K562 (cell line): ENCODE measurements around the gene ARID4B. TPM values are rescaled to one million over a fixed set of nuclear protein-coding genes. Genes with fewer than 3 reads are reported as not detected.

Source experiments
- ATAC-seq: fragments of 200-7000 bp; cut with Tn5 transposase; 3 replicates; pipeline ENCODE4 v1.9.1; 2020; ENCODE audit warnings: moderate library complexity
- BruUV-seq: library from RNA; stranded (reverse); fragments of 400-500 nt; replicated peaks from 2 replicates; lab custom pipeline; 2021; lab: Mats Ljungman, UMichigan
- CTCF ChIA-PET: fragments of 300-600 bp; formaldehyde crosslinking; extraction: SDS; loops from one replicate; lab custom pipeline; 2021; ENCODE audit warnings: low intra/inter-chr PET ratio; lab: Yijun Ruan, JAX
- POLR2A ChIA-PET: fragments of 300-600, 350-650 bp; sonication (Branson Sonifier 250); formaldehyde crosslinking; extraction: SDS; loops from one replicate; lab custom pipeline; 2021; ENCODE audit warnings: antibody characterized with exemption, inconsistent platforms; lab: Yijun Ruan, JAX
- DNase-seq, 4 experiments: peaks; one replicate each; pipeline versions ENCODE4 v3.0.0 to v3.0.0-alpha.2; 2011 to 2018; ENCODE audit warnings: low spot score in 3 of 4, mixed read lengths in 3 of 4; ENCODE audit errors: extremely low read depth in 1 of 4
- FAIRE-seq: peaks from 2 replicates; lab custom pipeline; 2011; peaks lifted over from hg19 to GRCh38; lab: Jason Lieb, UNC
- H2AFZ ChIP-seq: 2 replicates; pipeline ENCODE4 v1.6.0; 2011; ENCODE audit warnings: low read depth, low read length, control low read depth, inconsistent platforms
- H3K27ac ChIP-seq: fragments of 200-600 bp; 3 replicates; pipeline ENCODE4 v1.8.0; 2011; ENCODE audit warnings: low read depth, mild to moderate bottlenecking, control low read depth, inconsistent platforms, low read length, moderate library complexity, mixed read lengths; ENCODE audit errors: extremely low read depth
- H3K27me3 ChIP-seq, 2 experiments: fragments of 300-600 bp in 1 of 2; 2 replicates in 1 of 2; 3 replicates in 1 of 2; pipeline versions ENCODE4 v1.6.0 to v1.8.0; 2011; ENCODE audit warnings: inconsistent platforms in 2 of 2, low read length in 2 of 2, mild to moderate bottlenecking in 1 of 2, mixed read lengths in 1 of 2, moderate library complexity in 1 of 2; ENCODE audit not compliant: control insufficient read depth in 2 of 2, insufficient read depth in 2 of 2
- H3K36me3 ChIP-seq: fragments of 300-600 bp; 3 replicates; pipeline ENCODE4 v1.8.0; 2011; ENCODE audit warnings: mild to moderate bottlenecking, low read length, inconsistent platforms; ENCODE audit not compliant: control insufficient read depth, insufficient read depth
- H3K4me1 ChIP-seq, 2 experiments: fragments of 200-600 bp in 1 of 2; replicated peaks in 1 of 2; 2 replicates in 1 of 2; 3 replicates in 1 of 2; pipeline versions ENCODE4 v1.5.1 to v1.8.0; 2011; ENCODE audit warnings: inconsistent platforms in 2 of 2, low read length in 2 of 2, mild to moderate bottlenecking in 1 of 2, mixed read lengths in 1 of 2, moderate library complexity in 1 of 2; ENCODE audit not compliant: control insufficient read depth in 2 of 2, insufficient read depth in 2 of 2
- H3K4me2 ChIP-seq: 2 replicates; pipeline ENCODE4 v1.6.1; 2011; ENCODE audit warnings: low read length, control low read depth, inconsistent platforms, mixed read lengths; ENCODE audit not compliant: insufficient read depth
- H3K4me3 ChIP-seq: fragments of 200-600 bp; sonication (generic), shearing (Covaris generic); 2 replicates; pipeline ENCODE4 v1.5.1; 2016; ENCODE audit warnings: control low read depth, inconsistent platforms
- H3K79me2 ChIP-seq: fragments of 200-600 bp; 3 replicates; pipeline ENCODE4 v1.8.0; 2011; ENCODE audit warnings: low read length, inconsistent platforms; ENCODE audit not compliant: control insufficient read depth, insufficient read depth
- H3K9ac ChIP-seq, 2 experiments: 2 replicates each; pipeline versions ENCODE4 v1.6.0 to v1.6.1; 2011; ENCODE audit warnings: low read depth in 2 of 2, low read length in 2 of 2, control low read depth in 1 of 2, inconsistent platforms in 1 of 2, mild to moderate bottlenecking in 1 of 2, mixed read lengths in 1 of 2; ENCODE audit not compliant: insufficient read depth in 1 of 2
- H3K9me1 ChIP-seq: one replicate; pipeline ENCODE4 v1.6.0; 2011; ENCODE audit warnings: inconsistent platforms, mild to moderate bottlenecking, low read length, moderate library complexity; ENCODE audit not compliant: control insufficient read depth, insufficient read depth
- H3K9me3 ChIP-seq: replicated peaks from 2 replicates; pipeline ENCODE4 v1.5.1; 2011; ENCODE audit warnings: low read depth, low read length, inconsistent platforms; ENCODE audit not compliant: control insufficient read depth, insufficient read depth
- H4K20me1 ChIP-seq: replicated peaks from 2 replicates; pipeline ENCODE4 v1.6.1; 2011; ENCODE audit warnings: low read length, inconsistent platforms, mixed read lengths; ENCODE audit not compliant: control insufficient read depth, insufficient read depth
- HMG20B ChIP-seq: fragments of 250-450 bp; sonication (Bioruptor Pico); IDR thresholded peaks from 2 replicates; pipeline ENCODE4 v1.5.0; 2021; ENCODE audit warnings: mild to moderate bottlenecking
- MYBL2 ChIP-seq, 2 experiments: fragments of 450-650 bp in 1 of 2; sonication (generic) in 1 of 2; formaldehyde crosslinking in 1 of 2; IDR thresholded peaks; 2 replicates each; pipeline versions ENCODE4 v1.6.1 to v1.8.1; 2017 to 2022; ENCODE audit warnings: borderline replicate concordance in 1 of 2, inconsistent platforms in 1 of 2, low read depth in 1 of 2, mild to moderate bottlenecking in 1 of 2, missing genetic modification reagents in 1 of 2, moderate library complexity in 1 of 2
- RBFOX2 ChIP-seq: fragments of 200-400 bp; formaldehyde crosslinking; IDR thresholded peaks from 2 replicates; pipeline ENCODE4 v1.6.1; 2017; ENCODE audit warnings: low read depth, mild to moderate bottlenecking, low read length, moderate library complexity
- RUNX1 ChIP-seq: sonication (generic); IDR thresholded peaks from 2 replicates; pipeline ENCODE4 v1.6.1; 2016; ENCODE audit warnings: antibody characterized with exemption, low read depth
- SMC3 ChIP-seq: conservative IDR thresholded peaks from 2 replicates; pipeline ENCODE4 v1.6.1; 2011; ENCODE audit warnings: low read depth, low read length, improper control_type of control experiment; ENCODE audit not compliant: insufficient read depth
- SP2 ChIP-seq: IDR thresholded peaks from 2 replicates; pipeline ENCODE4 v1.6.1; 2011; ENCODE audit warnings: mild to moderate bottlenecking, low read depth, low read length, moderate library complexity; ENCODE audit not compliant: poor library complexity, severe bottlenecking; ENCODE audit errors: extremely low read depth
- ZNF347 ChIP-seq: fragments of 450-650 bp; formaldehyde crosslinking; IDR thresholded peaks from 2 replicates; pipeline ENCODE4 v1.4.0; 2020; ENCODE audit warnings: low read depth, mild to moderate bottlenecking, moderate library complexity
- WGBS: fragments of 100-300 bp; shearing (Covaris generic); methylation state at CpG from one replicate; pipeline ENCODE4 v1.1.6; 2016; ENCODE audit warnings: low coverage, mixed read lengths; ENCODE audit not compliant: insufficient coverage; ENCODE audit errors: missing lambda C conversion rate; 5-methylcytosine and 5-hydroxymethylcytosine counted together
- in situ Hi-C: fragments of 300-500 bp; cut with MboI; formaldehyde crosslinking; loops from 4 replicates; pipeline ENCODE4 v1.15.0; 2018; ENCODE audit warnings: inconsistent platforms, mixed read lengths
- intact Hi-C: fragments of 100-400 bp; cut with micrococcal nuclease; formaldehyde crosslinking; loops from 2 replicates; pipeline ENCODE4 v1.14.2; 2022
- polyA plus RNA-seq, 8 experiments: library from polyadenylated mRNA; depleted of rRNA in 4 of 8; stranded (reverse) in 5 of 8; unstranded in 3 of 8; fragments of >200 nt; fragmentation: Nextera tagmentation in 2 of 8; fragmentation: Illumina TruSeq in 1 of 8; extraction: Ambion mirVana in 2 of 8; extraction: Trizol in 1 of 8; gene quantifications; 2 replicates each; pipeline versions ENCODE4 v1.2.1 to v1.2.3, GENCODE V29; 2011 to 2014; ENCODE audit warnings: inconsistent platforms in 1 of 8, missing spikeins in 1 of 8
- total RNA-seq, 7 experiments: library from RNA; depleted of rRNA in 6 of 7; stranded (reverse); fragments of >200 nt in 6 of 7; fragmentation: Illumina TruSeq in 2 of 7; extraction: Trizol in 2 of 7; gene quantifications; 2 replicates each; pipeline versions ENCODE4 v1.2.1 to v1.2.3, GENCODE V29; 2011 to 2021; ENCODE audit warnings: low replicate concordance in 1 of 7
- TF ChIP-seq, protein P1 (sequence below): fragments of 200-800 bp; sonication (Bioruptor generic); IDR thresholded peaks from 2 replicates; pipeline ENCODE4 v1.6.1; 2016; ENCODE audit warnings: missing genetic modification characterization, missing compliant biosample characterization
- TF ChIP-seq, protein P2 (sequence below): fragments of 250-450 bp; sonication (Bioruptor Pico); IDR thresholded peaks from 2 replicates; pipeline ENCODE4 v1.5.0; 2021; ENCODE audit warnings: mild to moderate bottlenecking, moderate library complexity

Gene ARID4B
- total and polyA plus RNA-seq, 9 of the 15 experiments (the other 6 are each of a cell fraction or from before 2014, with no cell fraction given), result 8.4 to 38.9 (median 18.5) TPM

DNA sequence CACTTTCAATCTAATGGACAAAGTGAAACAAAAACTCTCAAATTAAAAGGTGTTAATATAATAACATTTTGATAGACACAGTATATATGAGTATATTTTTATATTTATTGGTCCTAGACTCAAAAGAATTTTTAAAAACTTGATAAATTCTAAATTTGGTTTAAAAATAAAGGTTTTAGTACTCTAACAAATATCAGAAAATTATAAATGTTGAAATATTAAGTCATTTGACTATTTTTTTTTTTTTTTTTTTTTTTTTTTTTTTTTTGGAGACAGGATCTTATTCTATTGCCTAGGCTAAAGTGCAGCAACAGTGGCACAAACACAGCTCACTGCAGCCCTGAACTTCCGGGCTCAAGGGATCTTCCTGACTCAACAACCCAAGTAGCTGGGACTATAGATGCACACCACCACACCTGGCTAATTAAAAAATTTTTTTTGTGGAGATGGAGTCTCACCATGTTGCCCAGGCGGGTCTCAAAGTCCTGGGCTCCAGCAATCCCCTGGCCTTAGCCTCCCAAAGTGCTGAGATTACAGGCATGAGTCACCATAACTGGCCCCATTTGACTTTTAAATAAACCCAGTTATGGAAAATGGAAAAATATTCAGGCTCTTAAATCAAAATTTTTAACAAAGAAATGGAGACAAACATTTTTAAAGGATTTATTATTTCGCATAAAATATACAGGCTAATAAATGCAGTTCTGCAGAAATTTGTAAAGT is 106.2 kb downstream of the ARID4B start:
- Histone ChIP-seq H3K9ac (no peak overlapping the region), H3K9me3 (no peaks in the 10 kb centered on the region), H3K27ac (no peak overlapping the region), H3K4me2 (no peak overlapping the region), H3K4me3 (no peak overlapping the region), H2AFZ (no peak overlapping the region), H3K9me1 (no peaks in the 10 kb centered on the region), H3K79me2 (no peaks in the 10 kb centered on the region), H3K27me3 (no peaks in the 10 kb centered on the region), H3K4me1 (no peaks in the 10 kb centered on the region), H3K36me3 (peaks cover 71% of the 10 kb centered on the region), H4K20me1 (no peaks in the 10 kb centered on the region)
- BruUV-seq, result no TSS peak
- DNase-seq (no peak), ATAC-seq (no peak; the same call in 2 of the 3 replicates), FAIRE-seq (no peak)
- 96% methylated on average over 3 of the region's 3 CpGs for WGBS
- intact Hi-C loops, result no loop called here
- in situ Hi-C loops, result no loop called here
- CTCF ChIA-PET, result interaction anchor here (0.7 kb wide), 1 partner anchor 1597 kb away, joined by 4 read pairs; no protein-coding TSS in a partner anchor
- POLR2A ChIA-PET, result interaction anchor here (0.8 to 1.8 kb wide), 2 partner anchors 11 to 14 kb away, joined by 4 read pairs; no protein-coding TSS in a partner anchor
- TF ChIP-seq SP2 (no peak), ZNF347 (CRISPR knock-in tag) (no peak), SMC3 (no peak), RUNX1 (no peak), MYBL2 (IDR thresholded peaks at IDR 0.05; ENCODE audit: low read depth) (no peak), MYBL2 (CRISPR knock-in tag; IDR thresholded peaks at IDR 0.05; ENCODE audit: borderline replicate concordance) (no peak), HMG20B (CRISPR knock-in tag) (no peak), RBFOX2 (no peak)
- TF ChIP-seq, protein P1, sequence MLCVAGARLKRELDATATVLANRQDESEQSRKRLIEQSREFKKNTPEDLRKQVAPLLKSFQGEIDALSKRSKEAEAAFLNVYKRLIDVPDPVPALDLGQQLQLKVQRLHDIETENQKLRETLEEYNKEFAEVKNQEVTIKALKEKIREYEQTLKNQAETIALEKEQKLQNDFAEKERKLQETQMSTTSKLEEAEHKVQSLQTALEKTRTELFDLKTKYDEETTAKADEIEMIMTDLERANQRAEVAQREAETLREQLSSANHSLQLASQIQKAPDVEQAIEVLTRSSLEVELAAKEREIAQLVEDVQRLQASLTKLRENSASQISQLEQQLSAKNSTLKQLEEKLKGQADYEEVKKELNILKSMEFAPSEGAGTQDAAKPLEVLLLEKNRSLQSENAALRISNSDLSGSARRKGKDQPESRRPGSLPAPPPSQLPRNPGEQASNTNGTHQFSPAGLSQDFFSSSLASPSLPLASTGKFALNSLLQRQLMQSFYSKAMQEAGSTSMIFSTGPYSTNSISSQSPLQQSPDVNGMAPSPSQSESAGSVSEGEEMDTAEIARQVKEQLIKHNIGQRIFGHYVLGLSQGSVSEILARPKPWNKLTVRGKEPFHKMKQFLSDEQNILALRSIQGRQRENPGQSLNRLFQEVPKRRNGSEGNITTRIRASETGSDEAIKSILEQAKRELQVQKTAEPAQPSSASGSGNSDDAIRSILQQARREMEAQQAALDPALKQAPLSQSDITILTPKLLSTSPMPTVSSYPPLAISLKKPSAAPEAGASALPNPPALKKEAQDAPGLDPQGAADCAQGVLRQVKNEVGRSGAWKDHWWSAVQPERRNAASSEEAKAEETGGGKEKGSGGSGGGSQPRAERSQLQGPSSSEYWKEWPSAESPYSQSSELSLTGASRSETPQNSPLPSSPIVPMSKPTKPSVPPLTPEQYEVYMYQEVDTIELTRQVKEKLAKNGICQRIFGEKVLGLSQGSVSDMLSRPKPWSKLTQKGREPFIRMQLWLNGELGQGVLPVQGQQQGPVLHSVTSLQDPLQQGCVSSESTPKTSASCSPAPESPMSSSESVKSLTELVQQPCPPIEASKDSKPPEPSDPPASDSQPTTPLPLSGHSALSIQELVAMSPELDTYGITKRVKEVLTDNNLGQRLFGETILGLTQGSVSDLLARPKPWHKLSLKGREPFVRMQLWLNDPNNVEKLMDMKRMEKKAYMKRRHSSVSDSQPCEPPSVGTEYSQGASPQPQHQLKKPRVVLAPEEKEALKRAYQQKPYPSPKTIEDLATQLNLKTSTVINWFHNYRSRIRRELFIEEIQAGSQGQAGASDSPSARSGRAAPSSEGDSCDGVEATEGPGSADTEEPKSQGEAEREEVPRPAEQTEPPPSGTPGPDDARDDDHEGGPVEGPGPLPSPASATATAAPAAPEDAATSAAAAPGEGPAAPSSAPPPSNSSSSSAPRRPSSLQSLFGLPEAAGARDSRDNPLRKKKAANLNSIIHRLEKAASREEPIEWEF (CRISPR knock-in tag), result no peak
- TF ChIP-seq, protein P2, sequence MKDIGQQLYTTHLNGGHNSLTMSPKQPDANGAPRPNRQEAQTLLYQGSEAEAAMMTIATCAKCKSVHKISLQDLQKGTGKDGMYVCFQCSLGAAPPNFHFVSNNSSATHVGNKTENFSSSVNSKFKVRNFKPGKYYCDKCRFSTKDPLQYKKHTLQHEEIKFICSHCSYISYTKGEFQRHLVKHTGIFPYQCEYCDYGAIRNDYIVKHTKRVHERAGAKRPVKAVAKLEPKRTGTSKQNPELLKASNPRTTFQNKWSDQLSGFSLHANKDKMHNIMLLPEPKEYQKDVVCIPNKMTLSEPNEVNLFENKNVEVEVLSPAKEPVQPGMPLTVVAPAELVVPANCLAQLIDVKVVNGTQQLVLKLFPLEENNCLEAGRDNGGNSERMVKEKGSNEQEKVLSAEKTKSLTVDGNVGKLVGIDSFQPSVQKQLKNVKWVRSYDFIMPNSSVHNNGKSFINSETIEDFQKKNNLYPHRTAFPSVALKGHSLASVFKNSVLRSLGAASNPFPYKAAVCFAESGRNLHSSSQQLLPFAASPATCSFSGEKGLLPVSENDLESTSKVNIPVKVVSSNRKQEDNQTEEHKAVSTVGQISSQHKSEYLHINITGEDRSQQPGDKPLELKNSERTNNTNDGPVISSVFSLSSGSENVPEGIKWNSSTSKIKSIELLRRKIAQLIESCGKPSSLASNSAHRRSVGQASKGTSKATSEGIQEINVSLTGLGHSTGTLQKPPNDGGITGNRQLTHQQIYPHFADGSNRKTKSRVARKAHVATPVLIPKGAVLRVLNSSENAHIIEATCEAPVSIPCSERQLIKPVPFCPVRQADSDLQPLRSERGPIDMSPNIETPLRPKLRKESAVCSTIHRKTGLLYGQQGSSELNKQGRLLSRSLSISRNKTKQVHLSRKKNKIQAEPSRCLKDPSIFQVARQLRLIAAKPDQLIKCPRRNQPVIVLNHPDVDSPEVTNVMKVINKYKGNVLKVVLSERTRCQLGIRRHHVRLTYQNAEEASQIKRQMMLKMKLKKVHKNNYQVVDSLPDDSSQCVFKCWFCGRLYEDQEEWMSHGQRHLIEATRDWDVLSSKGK (CRISPR knock-in tag), result no peak
